Measurements from ENCODE around the gene FAM47E. TPM values are rescaled to one million over a fixed set of nuclear protein-coding genes. Genes with fewer than 3 reads are reported as not detected.

The FAM47E gene
- total RNA-seq, 1 experiment from 2014 or later = 2.0 TPM

DNA sequence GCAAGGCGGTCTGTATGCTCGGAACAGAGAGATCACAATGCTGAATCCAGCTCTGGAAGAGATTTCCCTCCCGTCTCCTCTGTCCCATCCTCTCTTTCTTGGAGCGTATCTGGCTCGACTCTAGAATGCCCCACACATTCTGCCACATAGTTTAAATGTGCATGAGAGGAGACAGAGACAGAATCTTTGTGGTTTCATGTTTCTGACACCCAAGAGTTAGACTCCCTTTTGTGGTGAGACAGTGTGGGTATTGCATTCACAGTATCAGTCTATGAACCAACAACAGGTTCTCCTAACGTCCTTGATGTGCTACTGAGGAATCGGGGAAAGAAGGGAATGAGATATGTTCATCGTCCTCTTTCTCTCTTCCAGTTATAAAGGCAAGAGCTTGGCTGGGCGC, 25.3 kb downstream of the FAM47E start:
- no peaks in the 10 kb centered on the region for H3K79me1 ChIP-seq (ENCODE audit: insufficient read depth, low read depth, low read length, poor library complexity, severe bottlenecking)
- no peaks in the 10 kb centered on the region for H3K4me1 ChIP-seq (ENCODE audit: insufficient read depth, low read length)
- no peaks in the 10 kb centered on the region for H3K9me3 ChIP-seq (ENCODE audit: control insufficient read depth, low read depth, low read length)
- no peak overlapping the region for H2BK20ac ChIP-seq (ENCODE audit: low read depth, low read length, poor library complexity, severe bottlenecking)
- H2BK15ac ChIP-seq (ENCODE audit: low read depth, low read length) = no peak overlapping the region
- no CpG with 5 or more reads among the region's 9 CpGs for WGBS (ENCODE audit: extremely low coverage, insufficient read length, low lambda C conversion rate)
- no peak overlapping the region for H3K27ac ChIP-seq (ENCODE audit: insufficient read length, low read depth, low read length)
- H3K18ac ChIP-seq (ENCODE audit: insufficient read length, low read depth, low read length) = no peak overlapping the region
- Mint-ChIP-seq H3K36me3 (ENCODE audit: insufficient read depth in 1 of 3, low read depth in 3 of 3) (no peaks in the 10 kb centered on the region), H3K27me3 (ENCODE audit: low read depth) (no peaks in the 10 kb centered on the region), H3K9me3 (no peaks in the 10 kb centered on the region; a peak in 1 of 5 replicates), H3K4me1 (no peaks in the 10 kb centered on the region), H3K4me3 (no peak overlapping the region), H3K27ac (no peak overlapping the region; a peak in 1 of 7 replicates)
- no peak overlapping the region for H3K4ac ChIP-seq (ENCODE audit: low read depth, low read length)
- no peak overlapping the region for H3K9ac ChIP-seq (ENCODE audit: extremely low read depth, insufficient read length, low read length)
- no peak overlapping the region for H2AFZ ChIP-seq (ENCODE audit: low read length)
- no peaks in the 10 kb centered on the region for H4K20me1 ChIP-seq (ENCODE audit: control insufficient read depth, insufficient read depth, insufficient read length)
- no peak overlapping the region for H3K56ac ChIP-seq (ENCODE audit: insufficient read length, low read depth, low read length)
- no peak overlapping the region for H4K5ac ChIP-seq (ENCODE audit: insufficient read length, low read depth, low read length)
- H2BK12ac ChIP-seq (ENCODE audit: insufficient read length, low read depth, low read length) = no peak overlapping the region
- H2BK5ac ChIP-seq (ENCODE audit: insufficient read length, low read length) = no peak overlapping the region
- no peak for DNase-seq
- no peak overlapping the region for H3K14ac ChIP-seq (ENCODE audit: insufficient read depth, low read length)
- no peak overlapping the region for H2AK5ac ChIP-seq (ENCODE audit: insufficient read length, low read length)
- H4K91ac ChIP-seq (ENCODE audit: insufficient read length, low read depth, low read length) = no peak overlapping the region
- H3K23ac ChIP-seq (ENCODE audit: insufficient read length, low read depth, low read length) = no peak overlapping the region
- H2BK120ac ChIP-seq (ENCODE audit: low read depth, low read length, poor library complexity, severe bottlenecking) = no peak overlapping the region
- H3K27me3 ChIP-seq (ENCODE audit: insufficient read depth, low read length) = no peaks in the 10 kb centered on the region
- H3T11ph ChIP-seq (ENCODE audit: low read length) = no peak overlapping the region
- H3K79me2 ChIP-seq (ENCODE audit: insufficient read depth, low read length) = no peaks in the 10 kb centered on the region
- TF ChIP-seq, protein P1, sequence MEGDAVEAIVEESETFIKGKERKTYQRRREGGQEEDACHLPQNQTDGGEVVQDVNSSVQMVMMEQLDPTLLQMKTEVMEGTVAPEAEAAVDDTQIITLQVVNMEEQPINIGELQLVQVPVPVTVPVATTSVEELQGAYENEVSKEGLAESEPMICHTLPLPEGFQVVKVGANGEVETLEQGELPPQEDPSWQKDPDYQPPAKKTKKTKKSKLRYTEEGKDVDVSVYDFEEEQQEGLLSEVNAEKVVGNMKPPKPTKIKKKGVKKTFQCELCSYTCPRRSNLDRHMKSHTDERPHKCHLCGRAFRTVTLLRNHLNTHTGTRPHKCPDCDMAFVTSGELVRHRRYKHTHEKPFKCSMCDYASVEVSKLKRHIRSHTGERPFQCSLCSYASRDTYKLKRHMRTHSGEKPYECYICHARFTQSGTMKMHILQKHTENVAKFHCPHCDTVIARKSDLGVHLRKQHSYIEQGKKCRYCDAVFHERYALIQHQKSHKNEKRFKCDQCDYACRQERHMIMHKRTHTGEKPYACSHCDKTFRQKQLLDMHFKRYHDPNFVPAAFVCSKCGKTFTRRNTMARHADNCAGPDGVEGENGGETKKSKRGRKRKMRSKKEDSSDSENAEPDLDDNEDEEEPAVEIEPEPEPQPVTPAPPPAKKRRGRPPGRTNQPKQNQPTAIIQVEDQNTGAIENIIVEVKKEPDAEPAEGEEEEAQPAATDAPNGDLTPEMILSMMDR (conservative IDR thresholded peaks at IDR 0.05) = no peak
- H3K4me2 ChIP-seq (ENCODE audit: insufficient read depth, insufficient read length, low read length) = no peak overlapping the region
- H4K8ac ChIP-seq (replicated peaks; ENCODE audit: insufficient read length, low read depth, low read length) = no peak overlapping the region
- H3K23me2 ChIP-seq (ENCODE audit: insufficient read length, low read depth, low read length, poor library complexity, severe bottlenecking) = no peaks in the 10 kb centered on the region

Data from H9 (cell line).